Muscle of leg (tissue), 11 donors: ENCODE results near the gene POLDIP2. TPM values are rescaled to one million over a fixed set of nuclear protein-coding genes. Genes with fewer than 3 reads are reported as not detected.
A peak's percentile ranks its signal among the peaks of the same experiment; 100 is the strongest.

Source experiments
- DNase-seq: peaks from one replicate; pipeline ENCODE4 v3.0.0; 2013
- H3K27ac ChIP-seq: one replicate; pipeline ENCODE4 v1.5.1; 2013; ENCODE audit warnings: mild to moderate bottlenecking, low read length, control low read depth
- H3K27me3 ChIP-seq: one replicate; pipeline ENCODE4 v1.6.1; 2013; ENCODE audit warnings: low read length; ENCODE audit not compliant: control insufficient read depth, insufficient read depth
- H3K36me3 ChIP-seq: one replicate; pipeline ENCODE4 v1.6.1; 2013; ENCODE audit warnings: low read length; ENCODE audit not compliant: control insufficient read depth, insufficient read depth
- H3K4me1 ChIP-seq: one replicate; pipeline ENCODE4 v1.6.1; 2013; ENCODE audit warnings: low read length; ENCODE audit not compliant: control insufficient read depth, insufficient read depth
- H3K4me3 ChIP-seq: one replicate; pipeline ENCODE4 v1.5.1; 2013; ENCODE audit warnings: low read length, control low read depth
- H3K9me3 ChIP-seq: replicated peaks from 2 replicates; pipeline ENCODE4 v1.6.1; 2013; ENCODE audit warnings: low read depth, low read length; ENCODE audit not compliant: control insufficient read depth
- WGBS: methylation state at CpG from one replicate; pipeline ENCODE4 v1.1.5; 2013; ENCODE audit warnings: missing lambda C conversion rate; ENCODE audit not compliant: insufficient coverage; 5-methylcytosine and 5-hydroxymethylcytosine counted together
- polyA plus RNA-seq, 8 donors: library from polyadenylated mRNA; unstranded; fragments of 120-200 nt; gene quantifications; one replicate each; pipeline versions ENCODE4 v1.2.1 to v1.2.3, GENCODE V29; 2013; ENCODE audit warnings: inconsistent platforms in 1 of 8, low replicate concordance in 1 of 8; ENCODE audit not compliant: insufficient read length in 8 of 8, insufficient read depth in 1 of 8
- total RNA-seq: library from RNA; stranded (reverse); fragments of 120-200 nt; gene quantifications from one replicate; pipeline ENCODE4 v1.2.4, GENCODE V29; 2013

The POLDIP2 gene
- total and polyA plus RNA-seq, 9 donors = 53.0 to 65.2 (median 60.5) TPM

DNA sequence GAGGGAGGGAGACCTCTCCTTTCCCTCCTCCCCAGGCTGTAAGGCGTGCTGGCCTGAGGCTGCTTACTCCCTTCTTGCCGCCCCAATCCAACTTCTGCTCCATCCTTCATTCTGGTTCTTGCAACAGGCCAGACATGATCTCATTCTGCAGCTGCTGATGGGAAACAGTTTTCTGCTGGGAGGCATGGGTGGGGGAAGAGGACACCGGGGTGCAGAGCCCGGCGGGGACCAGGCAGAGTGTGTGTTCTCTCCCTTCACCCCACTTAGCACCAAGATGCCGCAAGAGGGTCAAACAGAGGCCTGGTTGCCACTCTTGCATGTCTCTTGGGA lies 15.6 kb upstream of the POLDIP2 start:
- Histone ChIP-seq H3K27ac (no peak overlapping the region), H3K36me3 (no peaks in the 10 kb centered on the region), H3K27me3 (peaks cover 5% of the 10 kb centered on the region), H3K4me1 (peaks cover 24% of the 10 kb centered on the region), H3K4me3 (no peak overlapping the region), H3K9me3 (no peaks in the 10 kb centered on the region)
- no CpG with 5 or more reads among the region's 6 CpGs for WGBS
- DNase-seq = no peak

DNA sequence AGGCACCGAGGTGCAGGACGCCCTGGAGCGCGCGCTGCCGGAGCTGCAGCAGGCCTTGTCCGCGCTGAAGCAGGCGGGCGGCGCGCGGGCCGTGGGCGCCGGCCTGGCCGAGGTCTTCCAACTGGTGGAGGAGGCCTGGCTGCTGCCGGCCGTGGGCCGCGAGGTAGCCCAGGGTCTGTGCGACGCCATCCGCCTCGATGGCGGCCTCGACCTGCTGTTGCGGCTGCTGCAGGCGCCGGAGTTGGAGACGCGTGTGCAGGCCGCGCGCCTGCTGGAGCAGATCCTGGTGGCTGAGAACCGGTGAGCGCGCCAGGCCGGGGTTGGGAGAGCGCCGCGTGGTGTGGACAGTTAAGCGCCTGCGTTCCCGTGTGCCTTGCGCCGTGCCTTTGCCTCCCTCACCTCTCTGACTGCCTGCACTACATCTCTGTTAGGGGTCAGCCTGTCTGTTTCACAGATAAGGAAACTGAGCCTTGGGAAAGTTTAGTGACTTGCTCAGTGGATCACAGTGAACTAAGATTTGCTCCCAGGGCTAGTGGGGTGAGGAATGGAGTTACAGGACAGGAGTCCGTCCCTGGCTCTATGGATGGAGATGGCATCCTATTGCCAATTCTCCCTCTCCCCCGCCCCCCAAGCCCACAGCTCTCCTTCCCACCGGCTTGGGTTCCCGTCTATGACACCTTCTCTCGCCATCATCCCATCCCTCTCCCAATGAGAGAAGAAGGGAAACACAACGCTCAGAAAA lies 15.0 kb upstream of the POLDIP2 start:
- DNase-seq = peak; percentile 33
- H3K27ac ChIP-seq = no peak overlapping the region
- H3K4me1 ChIP-seq = peaks cover 24% of the 10 kb centered on the region
- no peaks in the 10 kb centered on the region for H3K9me3 ChIP-seq
- H3K36me3 ChIP-seq = no peaks in the 10 kb centered on the region
- 6% methylated on average over 46 of the region's 53 CpGs for WGBS
- H3K27me3 ChIP-seq = peaks cover 5% of the 10 kb centered on the region
- H3K4me3 ChIP-seq = peak overlapping the region; percentile 27

DNA sequence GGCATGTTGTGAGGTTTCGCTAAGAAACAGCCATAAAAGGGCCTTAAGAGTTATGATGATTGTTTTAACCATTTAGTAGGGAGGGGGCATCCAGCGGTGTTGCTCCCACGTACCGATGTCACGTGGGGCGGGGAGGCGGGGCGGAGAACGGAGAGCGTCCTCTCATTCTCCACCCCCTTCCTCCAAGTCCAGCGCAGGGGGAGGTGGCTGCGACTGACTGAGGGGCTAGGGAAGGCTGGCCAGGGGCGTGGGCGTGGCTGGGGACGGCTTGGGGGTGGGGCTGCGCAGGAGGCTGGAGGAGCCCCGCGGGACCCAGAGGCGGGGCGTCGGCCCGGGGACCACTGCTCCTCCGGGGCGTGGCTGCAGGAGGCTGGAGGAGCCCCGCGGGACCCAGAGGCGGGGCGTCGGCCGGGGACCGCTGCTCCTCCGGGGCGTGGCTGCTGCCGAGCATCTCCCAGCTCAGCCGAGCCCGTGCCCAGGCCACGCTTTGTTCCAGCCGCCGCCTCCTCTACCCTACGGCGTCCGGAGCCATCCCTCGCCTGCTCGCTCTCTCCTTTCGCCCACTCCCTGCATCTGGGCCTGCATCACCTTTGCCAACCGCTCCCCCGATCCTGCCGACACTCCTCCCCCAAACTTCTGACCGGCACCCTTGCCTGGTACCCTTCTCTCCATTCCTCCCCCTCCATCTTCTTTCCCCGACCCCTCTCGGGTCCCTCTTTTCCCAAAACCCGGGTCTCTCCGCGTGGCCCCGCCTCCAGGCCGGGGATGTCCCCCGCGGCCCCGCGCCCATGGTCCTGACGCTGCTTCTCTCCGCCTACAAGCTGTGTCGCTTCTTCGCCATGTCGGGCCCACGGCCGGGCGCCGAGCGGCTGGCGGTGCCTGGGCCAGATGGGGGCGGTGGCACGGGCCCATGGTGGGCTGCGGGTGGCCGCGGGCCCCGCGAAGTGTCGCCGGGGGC lies 14.2 kb upstream of the POLDIP2 start, which contains the start of gene SARM1:
Gene SARM1, plus strand, starts transcription at position 450 of the 958 bp plus-strand sequence. Its CDS starts 339 bp downstream, at position 789.
- Histone ChIP-seq H3K27me3 (peaks cover 5% of the 10 kb centered on the region), H3K36me3 (no peaks in the 10 kb centered on the region), H3K4me1 (peaks cover 24% of the 10 kb centered on the region), H3K4me3 (peak within 1 kb of the TSS; percentile 61), H3K9me3 (no peaks in the 10 kb centered on the region), H3K27ac (peak within 1 kb of the TSS; percentile 75)
- under 1% methylated on average over 59 of the region's 80 CpGs for WGBS
- DNase-seq = peak; percentile 89

DNA sequence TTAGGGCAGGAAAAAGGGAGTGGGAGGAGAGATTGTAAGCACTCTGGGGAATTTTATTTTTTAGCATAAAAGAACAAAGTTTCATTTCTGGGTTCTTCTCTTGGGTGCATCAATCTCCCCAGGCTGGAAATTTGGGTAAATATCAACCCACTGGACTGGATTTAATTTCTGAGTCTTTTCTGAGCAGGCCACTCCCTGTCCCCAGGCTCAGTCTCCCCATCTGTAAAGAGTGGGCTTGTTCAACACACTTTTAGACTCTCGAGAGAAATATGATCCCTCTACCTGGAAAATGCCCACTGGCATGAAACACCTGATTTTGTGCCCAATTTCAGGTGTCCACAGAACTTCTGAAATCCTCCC lies 13.4 kb upstream of the POLDIP2 start:
- peak overlapping the region; percentile 44 for H3K27ac ChIP-seq
- H3K4me1 ChIP-seq = peaks cover 24% of the 10 kb centered on the region
- H3K36me3 ChIP-seq = no peaks in the 10 kb centered on the region
- H3K9me3 ChIP-seq = no peaks in the 10 kb centered on the region
- no peak for DNase-seq
- H3K27me3 ChIP-seq = peaks cover 5% of the 10 kb centered on the region
- 71% methylated on average over 1 of the region's 1 CpG for WGBS
- H3K4me3 ChIP-seq = no peak overlapping the region

- WGBS = 7% methylated on average over 3 of the region's 8 CpGs
- Histone ChIP-seq H3K4me1 (peaks cover 24% of the 10 kb centered on the region), H3K4me3 (peak within 1 kb of the TSS; percentile 6), H3K9me3 (no peaks in the 10 kb centered on the region), H3K36me3 (peaks cover 2% of the 10 kb centered on the region), H3K27ac (peak within 1 kb of the TSS; percentile 44), H3K27me3 (peaks cover 5% of the 10 kb centered on the region)
- DNase-seq = no peak
Observed at GRCh38 chr17:28370035-28370743, 12.9 kb upstream of the POLDIP2 start, which contains the start of gene VTN. Gene VTN (minus strand): TSS chr17:28370307. CDS start chr17:28370203, 104 bp downstream.

- no peak overlapping the region for H3K4me3 ChIP-seq
- H3K27ac ChIP-seq = no peak overlapping the region
- no peaks in the 10 kb centered on the region for H3K9me3 ChIP-seq
- peaks cover 4% of the 10 kb centered on the region for H3K36me3 ChIP-seq
- H3K27me3 ChIP-seq = peaks cover 5% of the 10 kb centered on the region
- 76% methylated on average over 10 of the region's 10 CpGs for WGBS
- DNase-seq = no peak
- peaks cover 24% of the 10 kb centered on the region for H3K4me1 ChIP-seq
Observed at GRCh38 chr17:28369684-28370034, 12.3 kb upstream of the POLDIP2 start.

DNA sequence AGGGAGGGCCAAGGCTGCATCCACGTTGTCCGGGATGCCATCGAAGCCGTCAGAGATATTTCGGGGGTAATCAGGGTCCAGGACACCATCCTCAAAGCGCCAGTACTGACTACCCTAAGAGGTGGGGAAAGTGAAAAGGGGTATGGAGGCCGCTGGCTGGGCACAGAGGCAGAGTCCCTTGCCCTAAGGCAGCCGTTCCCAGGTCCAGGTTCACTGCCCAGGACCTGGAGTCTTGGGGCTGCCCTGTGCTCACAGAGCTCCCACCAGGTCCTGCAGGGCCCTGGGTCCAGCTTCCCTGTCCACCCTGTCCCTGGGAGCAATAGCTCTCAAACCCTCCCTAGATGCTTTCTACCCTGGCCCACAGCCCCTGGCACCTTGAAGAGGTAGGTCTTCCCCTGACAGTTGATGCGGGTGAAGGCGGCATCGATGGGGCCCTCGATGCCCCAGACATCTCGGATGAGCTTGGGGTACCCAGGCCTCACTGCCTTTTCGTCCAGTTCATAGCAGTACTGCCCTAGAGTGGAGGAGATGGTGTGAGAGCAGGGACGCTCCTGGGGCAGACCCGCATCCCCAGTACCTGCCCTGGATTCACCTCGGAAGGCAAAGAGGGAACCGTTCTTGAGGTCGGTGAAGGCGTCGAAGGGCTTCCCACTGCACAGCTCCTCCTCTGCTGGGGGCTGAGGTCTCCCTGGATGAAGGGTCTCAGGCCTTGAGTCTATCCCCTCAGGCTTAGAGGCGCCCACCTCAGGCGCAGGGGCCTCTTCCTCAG lies 11.8 kb upstream of the POLDIP2 start:
- DNase-seq = no peak
- 89% methylated on average over 22 of the region's 23 CpGs for WGBS
- H3K4me1 ChIP-seq = peaks cover 24% of the 10 kb centered on the region
- H3K9me3 ChIP-seq = no peaks in the 10 kb centered on the region
- no peak overlapping the region for H3K27ac ChIP-seq
- H3K36me3 ChIP-seq = peaks cover 10% of the 10 kb centered on the region
- H3K4me3 ChIP-seq = no peak overlapping the region
- peaks cover 5% of the 10 kb centered on the region for H3K27me3 ChIP-seq

- no peak for DNase-seq
- H3K4me1 ChIP-seq = peaks cover 20% of the 10 kb centered on the region
- H3K27ac ChIP-seq = no peak overlapping the region
- H3K27me3 ChIP-seq = peaks cover 3% of the 10 kb centered on the region
- H3K4me3 ChIP-seq = no peak overlapping the region
- 89% methylated on average over 5 of the region's 5 CpGs for WGBS
- H3K9me3 ChIP-seq = no peaks in the 10 kb centered on the region
- H3K36me3 ChIP-seq = peaks cover 17% of the 10 kb centered on the region
Observed at GRCh38 chr17:28368306-28368831, 11.0 kb upstream of the POLDIP2 start.

DNA sequence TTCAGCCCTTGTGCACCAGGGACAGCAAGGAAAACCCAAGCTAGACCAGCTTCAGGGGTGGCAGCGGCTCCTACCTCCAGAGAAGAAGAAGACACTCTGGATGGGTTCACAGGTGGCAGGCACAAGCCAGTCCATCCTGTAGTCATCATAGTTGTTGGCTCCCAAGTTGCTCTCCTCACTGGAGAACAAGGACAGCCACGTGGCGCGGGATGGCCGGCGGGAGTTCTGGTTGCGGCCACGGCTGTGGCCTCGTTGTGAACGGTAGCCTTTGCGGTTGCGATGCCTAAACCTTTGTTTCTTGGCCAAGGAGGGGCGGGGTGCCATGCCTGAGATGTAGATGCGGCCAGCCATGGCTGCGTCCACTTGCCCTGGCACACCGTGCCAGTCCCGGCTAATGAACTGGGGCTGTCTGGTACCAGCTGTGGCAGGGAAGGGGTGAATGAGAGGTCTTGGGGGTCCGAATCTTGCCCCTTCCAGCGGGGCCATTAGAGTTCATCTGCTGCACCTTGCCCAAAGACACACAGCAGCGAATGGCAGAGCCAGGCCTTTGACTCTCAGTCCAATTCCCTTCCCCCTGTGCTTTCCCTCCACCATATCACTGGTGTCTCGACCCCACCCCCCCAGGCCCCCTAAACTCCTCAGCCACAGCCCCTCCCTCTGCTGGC lies 10.4 kb upstream of the POLDIP2 start:
- DNase-seq = no peak
- Histone ChIP-seq H3K4me3 (no peak overlapping the region), H3K9me3 (no peaks in the 10 kb centered on the region), H3K36me3 (peaks cover 20% of the 10 kb centered on the region), H3K27me3 (peaks cover 3% of the 10 kb centered on the region), H3K4me1 (peaks cover 14% of the 10 kb centered on the region), H3K27ac (no peak overlapping the region)
- WGBS = 89% methylated on average over 20 of the region's 21 CpGs
